Measurements from ENCODE around the gene HGS.
"Not testable (repeated sequence)": the region's sequence is repeated elsewhere in the genome, so short reads cannot be mapped to it uniquely, and the experiment has no call there.

Gene HGS

DNA sequence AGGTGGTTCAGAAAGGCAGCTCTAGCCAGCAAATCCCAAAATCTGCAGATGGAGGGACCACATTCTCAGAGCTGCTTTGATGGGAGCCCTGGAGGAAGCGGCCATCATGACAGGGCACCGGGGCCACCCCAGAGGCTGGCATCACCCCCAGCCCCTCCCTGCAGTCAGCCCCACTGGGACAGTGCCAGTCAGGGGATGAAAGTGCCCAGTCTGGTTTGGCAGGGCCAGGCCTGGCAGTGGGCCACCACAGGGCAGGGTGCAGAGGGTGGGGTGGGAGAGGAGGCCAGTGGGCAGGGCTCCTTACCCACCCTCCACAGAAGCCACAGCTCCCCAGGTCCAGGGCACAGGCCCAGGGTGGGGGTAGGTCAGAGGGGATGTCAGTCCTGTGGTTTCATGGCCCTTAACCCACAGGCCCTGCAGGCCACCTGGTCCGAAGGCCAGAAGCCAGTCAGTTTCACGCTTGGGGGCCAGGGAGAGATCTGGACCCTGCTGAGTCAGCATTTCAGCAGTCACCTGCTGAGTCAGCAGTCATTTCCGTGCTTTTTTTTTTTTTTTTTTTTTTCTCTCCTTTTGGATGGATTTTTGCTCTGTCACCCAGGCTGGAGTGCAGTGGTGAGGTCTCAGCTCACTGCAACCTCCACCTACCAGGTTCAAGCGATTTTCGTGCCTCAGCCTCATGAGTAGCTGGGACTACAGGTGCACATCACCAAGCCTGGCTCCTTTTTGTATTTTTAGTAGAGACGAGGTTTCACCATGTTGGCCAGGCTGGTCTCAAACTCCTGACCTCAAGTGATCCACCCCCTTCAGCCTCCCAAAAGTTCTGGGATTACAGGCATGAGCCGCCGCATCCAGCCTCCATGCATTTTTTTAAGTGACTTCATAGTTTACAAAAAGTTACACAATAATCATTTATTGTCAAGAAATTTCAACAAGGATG, 38.6 kb downstream of the HGS start:
- no peak for DNase-seq

DNA sequence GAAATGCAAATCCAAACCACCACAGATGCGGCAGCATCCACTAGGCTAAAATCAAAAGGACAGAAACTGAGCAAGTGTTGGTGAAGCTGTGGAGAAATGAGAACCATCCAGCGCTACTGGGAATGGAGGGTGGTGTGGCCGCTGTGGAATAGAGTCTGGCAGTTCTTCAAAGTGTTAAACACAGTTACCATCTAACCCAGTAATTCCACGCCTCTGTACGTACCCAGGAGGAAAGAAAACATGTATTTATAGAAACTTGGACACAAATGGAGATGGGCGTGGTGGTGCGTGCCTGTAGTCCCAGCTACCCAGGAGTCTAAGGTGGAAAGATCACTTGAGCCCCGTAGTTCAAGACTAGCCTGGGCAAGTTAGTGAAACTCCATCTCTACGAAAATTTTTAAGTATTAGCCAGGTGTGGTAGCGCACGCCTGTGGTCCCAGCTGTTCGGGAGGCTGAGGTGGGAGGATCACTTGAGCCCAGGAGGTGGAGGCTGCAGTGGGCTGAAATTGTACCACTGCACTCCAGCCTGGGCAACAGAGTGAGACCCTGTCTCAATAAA, 39.9 kb downstream of the HGS start:
- no peak for DNase-seq

- no peak for DNase-seq
Measured at GRCh38 chr17:81725439-81725838, 41.6 kb downstream of the HGS start.

GRCh38 chr17:81726004-81726403, 42.2 kb downstream of the HGS start:
- no peak for DNase-seq

GRCh38 chr17:81727324-81728031, 43.7 kb downstream of the HGS start:
- DNase-seq, result no peak

DNA sequence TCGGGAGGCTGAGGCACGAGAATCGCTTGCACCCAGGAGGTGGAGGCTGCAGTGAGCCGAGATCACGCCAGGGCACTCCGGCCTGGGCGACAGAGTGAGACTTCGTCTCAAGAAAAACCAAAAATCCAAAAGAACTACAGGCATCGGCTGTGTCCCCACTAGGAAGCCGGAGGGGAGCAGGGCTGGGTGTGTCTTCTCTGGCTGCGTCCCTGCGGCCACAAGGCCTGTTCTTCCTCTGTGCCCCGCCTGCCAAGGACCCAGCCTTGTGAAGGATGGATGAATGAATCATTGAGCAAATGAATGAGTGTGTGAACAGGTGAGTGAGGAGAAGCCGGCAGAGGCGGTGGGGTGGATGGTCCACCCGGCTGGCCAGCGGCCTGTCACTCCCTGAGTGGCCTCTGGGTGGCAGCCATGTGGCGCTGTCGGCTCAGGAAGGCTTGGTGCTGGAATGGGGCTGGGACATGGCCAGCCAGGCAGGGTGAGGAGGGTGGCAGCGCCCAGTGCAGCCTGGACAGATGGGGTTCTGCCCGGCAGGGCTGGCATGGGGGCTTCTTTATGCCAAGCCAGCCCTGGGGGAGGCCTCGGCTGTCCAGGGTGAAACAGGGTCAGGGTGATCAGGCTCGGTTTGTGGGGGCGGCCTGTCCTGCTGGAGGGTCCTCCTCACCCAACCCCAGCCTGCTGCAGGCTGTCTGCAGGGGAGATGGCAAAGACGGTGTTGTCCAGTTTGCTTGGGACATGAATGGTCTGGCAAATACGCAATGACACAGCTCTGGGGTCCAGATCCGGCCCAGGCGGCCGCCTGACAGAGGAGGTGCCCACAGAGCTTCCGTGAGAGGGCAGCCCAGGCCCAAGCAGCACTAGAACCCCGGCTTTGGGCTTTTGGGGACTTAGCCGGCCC, 49.9 kb downstream of the HGS start:
- peak; percentile 30 for DNase-seq

DNA sequence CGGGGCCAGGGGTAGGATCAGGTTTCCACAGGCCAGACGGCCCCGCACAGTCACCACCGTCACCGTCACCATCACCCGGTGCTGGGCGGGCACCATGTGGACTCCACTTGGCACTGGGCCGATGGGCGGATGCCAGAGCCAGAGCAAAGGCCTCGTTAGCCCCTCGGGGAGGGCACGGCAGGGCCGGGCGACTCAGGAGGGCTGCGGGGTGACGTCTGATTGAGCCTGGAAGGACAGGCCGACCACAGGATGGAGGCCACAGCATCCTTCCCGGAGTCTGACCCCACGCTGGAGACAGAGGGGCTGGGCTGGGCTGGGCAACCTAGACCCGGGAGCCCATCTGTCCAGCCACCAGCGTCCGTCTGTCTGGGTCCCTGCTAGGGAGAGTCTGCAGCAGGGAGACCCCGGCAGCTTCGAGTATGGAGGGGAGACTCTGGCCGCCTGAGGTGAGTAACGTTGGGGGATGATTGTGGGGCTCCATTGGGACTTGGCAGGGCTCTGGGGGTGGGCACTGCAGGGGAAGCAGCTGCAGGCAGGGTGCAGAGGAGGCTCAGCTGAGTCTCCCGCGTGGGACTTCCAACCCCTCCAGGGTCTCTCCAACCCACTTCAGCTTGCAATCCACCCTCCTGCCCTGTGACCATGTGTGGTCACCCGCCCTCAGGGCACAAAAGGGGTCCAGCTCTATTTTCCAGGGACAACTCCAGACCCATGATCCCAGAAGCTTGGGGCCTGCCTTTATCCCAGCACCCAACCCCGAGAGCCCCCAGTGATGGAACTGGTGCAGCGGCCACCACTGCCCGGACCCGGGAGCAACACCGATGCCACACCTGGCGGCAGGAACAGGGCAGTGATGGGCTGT, 50.8 kb downstream of the HGS start:
- no peak for DNase-seq

GRCh38 chr17:81735264-81736102, 51.7 kb downstream of the HGS start:
- DNase-seq, result peak; percentile 30

- no peak for DNase-seq
Measured at GRCh38 chr17:81737947-81738800, 54.4 kb downstream of the HGS start.

DNA sequence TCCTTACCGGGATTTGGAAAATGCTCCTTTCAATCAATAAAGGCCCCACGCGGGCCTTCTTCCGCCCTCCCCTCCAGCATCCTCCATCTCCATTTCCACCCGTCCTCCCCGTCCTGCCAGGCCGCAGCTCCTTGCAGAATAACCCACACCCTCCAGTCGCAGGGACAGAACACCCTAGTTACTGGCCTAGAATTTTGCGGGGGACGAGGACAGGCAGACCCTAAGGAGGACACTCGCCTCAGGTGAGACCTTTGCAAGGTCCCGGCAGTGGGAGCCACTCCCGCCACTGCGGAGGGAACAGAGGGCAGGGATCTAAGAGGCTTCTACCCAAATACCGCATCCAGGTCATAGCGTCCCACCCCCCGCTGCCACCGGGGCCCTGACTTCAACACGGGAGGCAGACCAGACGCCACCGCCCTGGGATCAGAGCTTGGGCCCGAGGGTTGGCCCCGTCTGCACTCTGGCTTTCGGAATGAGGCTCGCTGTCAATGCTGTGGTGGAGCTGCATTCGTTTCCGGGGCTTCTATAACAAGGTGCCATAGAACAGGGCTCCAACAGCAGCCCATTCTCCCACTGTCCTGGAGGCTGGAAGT, 55.1 kb downstream of the HGS start:
- no peak for DNase-seq

DNA sequence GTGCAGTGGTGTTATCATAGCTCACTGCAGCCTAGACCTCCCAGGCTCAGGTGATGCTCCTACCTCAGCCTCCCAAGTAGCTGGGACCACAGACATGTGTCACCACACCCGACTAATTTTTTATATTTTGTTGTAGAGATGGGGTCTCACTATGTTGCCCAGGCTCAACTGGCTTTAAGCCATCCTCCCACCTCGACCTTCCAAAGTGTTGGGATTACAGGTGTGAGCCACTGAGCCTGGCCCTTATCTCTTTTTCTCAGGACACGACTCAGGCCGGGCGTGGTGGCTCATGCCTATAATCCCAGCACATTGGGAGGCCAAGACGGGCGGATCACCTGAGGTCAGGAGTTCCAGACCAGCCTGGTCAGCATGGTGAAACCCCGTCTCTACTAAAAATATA, 55.8 kb downstream of the HGS start:
- DNase-seq, result not testable (repeated sequence)

DNA sequence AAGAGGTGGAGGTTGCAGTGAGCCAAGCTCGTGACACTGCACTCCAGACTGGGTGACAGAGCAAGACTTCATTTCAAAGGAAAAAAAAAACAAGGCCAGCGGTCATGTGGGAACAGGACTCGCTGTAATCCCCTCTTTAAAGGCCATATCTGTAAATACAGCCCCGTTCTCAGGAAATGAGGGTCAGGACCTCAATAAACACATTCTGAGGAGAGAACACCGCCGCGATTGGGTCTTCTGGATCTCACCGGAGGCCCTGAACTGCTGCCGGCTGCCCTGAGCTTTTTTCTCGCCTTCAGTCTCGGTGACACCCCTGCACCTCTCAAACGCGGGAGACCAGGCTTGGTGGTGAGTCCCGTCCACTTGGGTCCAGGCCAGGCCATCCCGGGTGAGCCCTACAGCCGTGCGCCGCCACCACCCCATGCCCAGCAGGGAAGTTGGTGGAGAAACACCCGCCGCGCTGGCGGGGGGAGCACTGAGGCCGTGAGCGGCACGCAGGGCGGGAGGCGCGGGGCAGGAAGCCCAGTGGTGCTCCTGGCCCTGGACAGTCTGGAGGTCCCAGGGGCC, 56.7 kb downstream of the HGS start:
- DNase-seq, result no peak

DNA sequence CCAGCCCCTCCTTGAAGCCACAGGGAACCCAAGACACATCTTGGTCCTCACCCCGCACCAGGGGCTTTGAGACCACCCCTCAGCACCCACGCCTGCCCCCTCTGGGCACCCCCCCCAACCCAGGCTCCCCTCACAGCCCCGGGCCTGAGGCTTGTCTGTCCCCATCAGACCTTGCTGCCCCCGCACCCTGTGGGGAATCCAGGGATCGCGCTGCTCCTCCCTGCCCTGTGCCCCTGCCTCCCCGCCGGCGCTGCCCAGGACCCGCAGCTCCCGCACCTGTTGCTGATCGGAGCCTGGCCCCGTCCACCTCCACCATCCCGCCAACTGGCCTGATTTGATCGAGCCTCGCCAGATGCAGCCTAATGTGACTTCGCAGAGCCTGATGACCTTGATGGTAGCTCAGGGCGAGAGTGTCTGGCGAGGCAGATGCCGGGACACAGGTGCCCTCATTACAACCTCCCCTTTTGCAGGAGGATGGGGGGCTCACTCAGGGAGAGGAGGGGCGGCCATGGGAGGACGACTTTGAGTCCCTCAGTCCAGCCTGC, 57.3 kb downstream of the HGS start:
- DNase-seq, result no peak

GRCh38 chr17:81741594-81742452, 58.0 kb downstream of the HGS start:
- DNase-seq, result no peak

Measured in GDM1 (cell line).